T47D (cell line): ENCODE data around the gene PILRA.
"Not testable (repeated sequence)": the region's sequence is repeated elsewhere in the genome, so short reads cannot be mapped to it uniquely, and the experiment has no call there.

Source experiments
- DNase-seq, 2 experiments: peaks; one replicate each; pipeline versions ENCODE4 v3.0.0 to v3.0.0-alpha.2; 2011 to 2012; ENCODE audit warnings: low read depth in 1 of 2, low spot score in 1 of 2
- JUND ChIP-seq: IDR thresholded peaks from 2 replicates; pipeline ENCODE4 v1.6.1; 2012; ENCODE audit warnings: low read depth
- in situ Hi-C: cut with HindIII; loops from 2 replicates; pipeline ENCODE4 v1.10.0; 2016; ENCODE audit warnings: low sequenced_read_pairs, low pct_unique_long_range_greater_than_20kb

Gene PILRA

DNA sequence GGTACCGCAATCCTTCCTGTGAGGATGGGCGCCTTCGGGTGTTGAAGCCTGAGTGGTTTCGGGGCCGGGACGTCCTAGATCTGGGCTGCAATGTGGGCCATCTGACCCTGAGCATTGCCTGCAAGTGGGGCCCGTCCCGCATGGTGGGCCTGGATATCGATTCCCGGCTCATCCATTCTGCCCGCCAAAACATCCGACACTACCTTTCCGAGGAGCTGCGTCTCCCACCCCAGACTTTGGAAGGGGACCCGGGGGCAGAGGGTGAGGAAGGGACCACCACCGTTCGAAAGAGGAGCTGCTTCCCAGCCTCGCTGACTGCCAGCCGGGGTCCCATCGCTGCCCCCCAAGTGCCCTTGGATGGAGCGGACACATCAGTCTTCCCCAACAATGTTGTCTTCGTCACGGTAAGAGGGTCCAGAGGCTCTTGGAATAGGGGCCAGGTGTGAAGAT is 58.0 kb downstream of the PILRA start:
- in situ Hi-C loops, result no loop called here
- no peak for TF ChIP-seq JUND
- no peak for DNase-seq

DNA sequence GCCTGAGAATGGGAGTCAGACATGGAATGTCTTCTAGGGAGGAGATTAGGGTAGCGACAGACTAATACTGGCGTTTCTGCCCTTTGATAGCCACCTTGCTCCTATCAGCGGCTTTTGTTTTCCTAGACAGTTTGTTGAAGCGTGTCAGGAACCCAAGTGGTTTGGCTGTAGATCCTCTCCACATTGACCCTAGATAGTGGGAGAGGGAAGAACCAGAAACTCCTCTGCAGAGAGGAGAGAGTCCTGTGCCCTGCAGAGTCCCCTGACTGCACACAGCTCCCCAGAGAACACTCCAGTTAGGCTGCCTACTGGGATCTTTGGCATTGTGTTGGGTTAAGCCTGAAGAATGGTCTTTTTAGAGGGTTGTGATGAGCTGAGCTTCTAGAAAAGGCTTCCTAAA is 58.8 kb downstream of the PILRA start:
- TF ChIP-seq JUND, result no peak
- in situ Hi-C loops, result no loop called here
- no peak for DNase-seq

DNA sequence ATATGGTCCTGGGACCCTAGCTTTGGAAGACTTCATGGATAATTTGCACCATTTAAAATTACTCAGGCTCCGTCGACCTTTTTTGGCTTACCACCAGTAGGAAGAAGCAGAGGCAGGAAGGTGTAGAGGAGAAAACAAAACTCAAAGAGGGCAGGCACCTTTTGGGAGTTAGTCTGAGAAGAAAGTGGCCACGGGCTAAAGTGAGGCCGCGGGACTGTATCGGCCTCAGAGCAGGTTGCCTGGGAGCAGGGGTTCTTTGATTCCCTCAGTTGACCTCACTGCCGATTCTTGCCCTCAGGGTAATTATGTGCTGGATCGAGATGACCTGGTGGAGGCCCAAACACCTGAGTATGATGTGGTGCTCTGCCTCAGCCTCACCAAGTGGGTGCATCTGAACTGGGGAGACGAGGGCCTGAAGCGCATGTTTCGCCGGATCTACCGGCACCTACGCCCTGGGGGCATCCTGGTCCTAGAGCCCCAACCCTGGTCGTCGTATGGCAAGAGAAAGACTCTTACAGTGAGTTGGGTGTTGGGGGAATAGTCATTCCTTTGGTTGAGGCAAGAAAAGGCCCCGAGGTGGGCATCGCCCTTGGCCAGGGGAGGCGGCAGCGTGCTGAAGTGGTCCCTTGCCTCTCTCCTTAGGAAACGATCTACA is 59.5 kb downstream of the PILRA start:
- TF ChIP-seq JUND, result no peak
- in situ Hi-C loops, result no loop called here
- no peak for DNase-seq

DNA sequence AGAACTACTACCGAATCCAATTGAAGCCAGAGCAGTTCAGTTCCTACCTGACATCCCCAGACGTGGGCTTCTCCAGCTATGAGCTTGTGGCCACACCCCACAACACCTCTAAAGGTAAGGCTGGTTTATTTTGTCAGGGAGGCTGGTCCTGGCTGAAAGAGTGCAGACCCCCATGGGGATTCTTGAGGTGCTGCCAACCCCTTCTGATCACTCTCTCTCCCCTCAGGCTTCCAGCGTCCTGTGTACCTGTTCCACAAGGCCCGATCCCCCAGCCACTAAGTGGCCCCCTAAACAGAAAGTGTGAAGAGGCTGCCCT is 59.9 kb downstream of the PILRA start:
- in situ Hi-C loops, result no loop called here
- DNase-seq, result no peak
- TF ChIP-seq JUND, result no peak

DNA sequence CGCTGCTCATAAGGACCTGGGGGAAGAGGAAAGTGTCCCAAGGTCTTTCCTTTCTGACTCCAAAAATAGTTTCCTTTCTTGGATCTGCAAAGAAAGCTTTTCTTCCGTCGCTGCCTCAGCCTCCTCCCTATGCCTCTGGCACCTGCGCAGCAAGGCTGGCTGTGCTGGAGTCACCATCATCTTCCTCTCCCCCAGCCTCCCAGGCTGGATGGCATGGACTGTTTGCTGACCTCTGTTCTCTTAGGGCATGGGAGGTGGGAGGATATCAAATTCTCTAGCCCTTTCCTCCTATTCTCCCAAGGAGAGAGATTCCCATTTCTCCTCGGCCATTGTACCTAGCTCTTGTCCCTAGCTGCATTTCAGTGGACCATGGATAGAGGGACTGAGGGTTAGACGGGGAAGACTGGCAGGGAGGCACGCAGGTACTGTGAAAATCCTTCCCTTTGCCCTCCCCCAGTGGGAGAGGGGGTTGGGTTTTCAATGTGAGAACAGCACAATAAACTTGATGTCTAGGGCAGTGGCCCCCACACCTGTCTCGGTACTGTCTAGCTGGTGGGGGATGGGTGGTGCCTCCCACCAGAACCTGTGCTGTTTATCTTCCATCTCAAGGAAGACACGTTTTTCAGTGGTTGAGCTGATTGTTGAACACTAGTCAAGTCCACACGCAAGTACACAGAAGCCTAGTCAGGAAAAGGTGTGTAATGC is 60.5 kb downstream of the PILRA start:
- in situ Hi-C loops, result no loop called here
- no peak for TF ChIP-seq JUND
- DNase-seq, result no peak

DNA sequence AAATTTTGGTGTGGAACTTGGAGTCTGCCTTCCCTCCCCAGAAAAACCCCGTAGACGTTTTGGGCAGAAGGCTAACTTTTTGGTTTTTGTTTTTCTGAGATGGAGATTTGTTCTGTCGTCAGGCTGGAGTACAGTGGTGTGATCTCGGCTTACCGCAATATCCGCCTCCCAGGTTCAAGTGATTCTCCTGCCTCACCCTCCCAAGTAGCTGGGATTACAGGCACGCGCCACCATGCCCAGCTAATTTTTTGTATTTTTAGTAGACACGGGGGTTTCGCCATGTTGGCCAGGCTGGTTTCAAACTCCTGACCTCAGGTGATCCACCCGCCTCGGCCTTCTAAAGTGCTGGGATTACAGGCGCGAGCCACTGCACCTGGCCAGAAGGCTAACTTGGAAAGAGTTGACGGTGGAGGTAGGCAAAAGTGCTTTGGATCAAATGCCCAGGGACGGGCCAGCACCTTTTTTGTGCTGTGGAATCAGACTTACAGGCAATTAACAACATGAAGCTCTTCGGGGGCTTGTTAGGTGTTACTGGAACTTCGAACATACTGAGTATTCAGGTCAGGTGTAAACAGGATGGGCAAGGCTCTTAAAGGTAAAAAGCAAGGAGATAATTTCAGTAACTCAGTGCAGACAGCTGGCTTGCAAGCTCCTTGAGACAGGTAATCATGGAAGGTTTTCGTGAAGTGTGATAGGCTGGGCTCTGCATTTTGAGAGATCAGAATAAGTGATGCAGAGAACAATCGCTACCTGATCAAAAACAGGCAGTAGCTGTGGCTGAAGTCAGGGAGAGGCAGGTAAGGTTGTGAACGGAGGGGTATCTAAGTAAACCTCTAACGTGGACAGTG is 61.2 kb downstream of the PILRA start:
- in situ Hi-C loops, result no loop called here
- no peak for TF ChIP-seq JUND
- no peak for DNase-seq

DNA sequence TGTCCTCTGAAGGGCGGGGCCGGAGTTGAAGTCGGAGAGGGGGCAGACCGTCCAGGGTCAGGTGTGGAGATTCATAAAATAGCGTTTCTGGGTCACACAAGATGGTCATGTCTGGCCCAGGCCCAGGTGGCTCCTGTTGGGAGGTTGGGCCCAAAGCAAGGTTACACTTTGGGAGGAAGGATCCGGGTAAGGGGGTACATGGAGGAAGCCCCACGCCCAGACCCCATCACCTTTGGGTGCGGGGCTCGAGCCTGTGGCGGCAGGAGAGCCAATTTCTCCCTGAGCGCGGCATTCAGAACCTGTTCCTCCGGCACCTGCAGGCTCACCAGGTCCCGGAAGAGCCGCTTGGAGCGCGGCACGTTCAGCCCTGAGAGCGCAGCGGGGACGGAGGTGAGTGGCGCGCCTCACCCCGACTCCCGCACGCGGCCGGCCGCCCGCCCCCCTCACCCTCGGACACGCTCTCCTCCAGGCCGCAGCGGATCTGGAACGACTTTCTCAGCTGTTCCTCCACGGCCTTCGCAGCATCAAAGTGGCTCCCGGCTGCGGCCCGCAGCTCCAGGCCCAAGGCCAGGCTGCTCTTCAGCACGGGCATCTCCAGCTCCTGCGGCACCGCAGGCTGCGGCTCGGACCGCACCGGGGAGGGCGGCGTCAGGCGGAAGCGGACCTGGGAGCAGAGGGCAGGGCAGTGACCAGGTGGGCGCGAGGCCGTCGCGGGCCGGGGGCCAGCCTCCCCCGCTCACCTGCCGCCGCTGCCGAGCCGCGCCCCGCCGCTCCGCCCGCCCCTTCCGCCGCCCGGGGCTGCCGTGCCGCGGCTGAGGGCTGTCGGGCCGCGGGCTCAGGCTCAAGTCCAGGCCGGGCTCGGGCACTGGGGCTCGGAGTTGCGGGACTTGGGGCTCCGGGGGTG is 62.4 kb downstream of the PILRA start:
- no peak for TF ChIP-seq JUND
- in situ Hi-C loops, result no loop called here
- peak; percentile 35 to 65 for DNase-seq

DNA sequence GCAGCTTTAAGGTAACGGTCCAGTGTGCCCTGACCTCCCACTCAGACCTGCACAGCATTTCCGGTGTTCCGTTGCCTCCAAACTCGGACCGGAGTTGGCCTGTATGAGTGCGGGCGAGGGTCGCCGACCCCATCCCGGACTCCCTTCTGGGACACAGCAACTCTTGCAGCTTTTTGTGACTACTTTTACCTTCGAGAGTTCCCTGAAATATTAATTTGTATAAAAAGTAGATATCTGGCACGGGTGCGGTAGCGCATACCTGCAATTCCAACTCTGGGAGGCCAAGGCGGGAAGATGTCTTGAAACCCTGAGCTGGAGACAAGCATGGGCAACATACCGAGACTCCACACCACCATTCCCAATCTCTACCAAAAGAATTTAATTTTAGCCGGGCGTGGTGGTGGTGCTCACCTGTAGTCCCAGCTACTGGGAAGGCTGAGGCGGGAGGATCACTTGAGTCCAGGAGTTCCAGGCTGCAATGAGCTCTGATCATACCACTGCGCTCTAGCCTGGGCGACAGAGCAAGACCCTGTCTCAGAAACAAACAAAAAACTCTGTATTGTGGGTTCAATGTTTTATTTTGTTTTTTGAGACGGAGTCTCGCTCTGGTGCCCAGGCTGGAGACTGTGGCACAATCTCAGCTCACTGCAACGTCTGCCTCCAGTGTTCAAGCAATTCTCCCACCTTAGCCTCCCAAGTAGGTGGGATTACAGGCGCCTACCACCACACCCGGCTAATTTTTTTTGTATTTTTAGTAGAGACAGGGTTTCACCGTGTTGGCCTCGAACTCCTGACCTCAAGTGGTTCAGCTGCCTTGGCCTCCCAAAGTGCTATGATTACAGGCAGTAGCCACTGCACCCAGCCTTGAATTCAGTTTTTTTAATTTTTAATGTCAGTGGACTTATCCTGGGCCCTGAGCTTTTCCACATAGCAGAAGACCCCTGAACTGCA is 64.1 kb downstream of the PILRA start:
- in situ Hi-C loops, result no loop called here
- no peak for DNase-seq
- no peak for TF ChIP-seq JUND

DNA sequence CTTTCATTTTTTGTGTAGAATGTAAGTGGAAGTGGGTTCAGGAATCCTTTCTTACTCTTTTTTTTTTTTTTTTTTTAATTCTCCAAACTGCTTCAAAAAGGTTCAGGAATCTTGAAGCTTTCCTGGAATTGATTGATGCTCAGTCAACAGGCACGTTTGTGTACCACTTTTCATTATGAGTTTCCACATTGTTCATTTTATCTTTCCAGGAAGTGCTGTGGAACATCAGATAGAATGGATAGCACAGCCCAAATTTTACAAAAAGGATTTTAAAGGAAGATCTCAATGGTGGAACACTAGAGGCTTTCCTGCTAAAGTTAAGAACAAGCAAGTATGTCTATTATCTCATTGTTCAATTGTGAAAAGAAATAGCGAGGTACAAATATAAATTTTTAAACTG is 64.9 kb downstream of the PILRA start:
- in situ Hi-C loops, result no loop called here
- no peak for TF ChIP-seq JUND
- no peak for DNase-seq

DNA sequence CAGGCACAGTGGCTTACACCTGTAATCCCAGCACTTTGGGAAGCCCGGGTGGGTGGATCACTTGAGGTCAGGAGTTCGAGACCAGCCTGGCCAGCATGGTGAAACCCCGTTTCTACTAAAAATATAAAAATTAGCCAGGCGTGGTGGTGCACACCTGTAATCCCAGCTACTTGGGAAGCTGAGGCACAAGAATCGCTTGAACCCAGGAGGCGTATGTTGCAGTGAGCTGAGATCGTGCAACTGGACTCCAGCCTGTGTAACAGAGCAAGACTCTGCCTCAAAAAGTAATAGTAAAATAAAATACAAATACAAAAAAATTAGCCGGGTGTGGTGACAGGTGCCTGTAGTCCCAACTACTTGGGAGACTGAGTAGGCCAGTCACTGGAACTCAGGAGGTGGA is 65.4 kb downstream of the PILRA start:
- DNase-seq, in situ Hi-C loops: not testable (repeated sequence)

DNA sequence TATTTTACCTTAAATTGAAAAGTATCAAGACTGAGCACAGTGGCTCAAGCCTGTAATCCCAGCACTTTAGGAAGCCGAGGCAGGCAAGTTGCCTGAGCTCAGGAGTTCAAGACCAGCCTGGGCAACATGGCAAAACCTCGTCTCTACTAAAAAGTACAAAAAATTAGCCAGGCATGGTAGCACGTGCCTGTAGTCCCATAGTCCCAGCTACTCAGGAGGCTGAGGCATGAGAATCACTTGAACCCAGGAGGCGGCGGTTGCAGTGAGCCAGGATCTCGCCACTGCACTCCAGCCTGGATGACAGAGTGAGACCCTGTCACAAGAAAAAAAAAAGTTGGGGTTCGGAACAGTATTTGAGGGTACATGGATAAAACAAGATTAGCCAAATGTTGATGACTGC is 66.0 kb downstream of the PILRA start:
- in situ Hi-C loops, DNase-seq: not testable (repeated sequence)
